Measurements from ENCODE around the gene CLDN5.

GRCh38 chr22:19494001-19494560, 30.1 kb downstream of the CLDN5 start:
- no peak for TF ChIP-seq GATA2 (IDR thresholded peaks at IDR 0.05; ENCODE audit: low read depth, low read length)
- TF ChIP-seq GATA3 (IDR thresholded peaks at IDR 0.05; ENCODE audit: low read depth, low read length), result no peak
